Stimulated activated CD4-positive, alpha-beta T cell treated with anti-CD3 and anti-CD28 coated beads, Interleukin-1b, Interleukin-23, amount 100 ng/mL, for 48 hours (primary cell): ENCODE measurements around the gene C1QTNF12.
A peak's percentile ranks its signal among the peaks of the same experiment; 100 is the strongest.

Experiments used
- DNase-seq: peaks from one replicate; pipeline ENCODE4 v3.0.0-alpha.2; 2020

The C1QTNF12 gene

GRCh38 chr1:1226566-1227362, 19.8 kb downstream of the C1QTNF12 start:
- DNase-seq, result no peak

- DNase-seq, result no peak
Observed at GRCh38 chr1:1225913-1226312, 20.6 kb downstream of the C1QTNF12 start.

GRCh38 chr1:1225238-1225845, 21.2 kb downstream of the C1QTNF12 start:
- DNase-seq, result no peak

GRCh38 chr1:1223891-1224290, 22.6 kb downstream of the C1QTNF12 start:
- no peak for DNase-seq

GRCh38 chr1:1223321-1223720, 23.2 kb downstream of the C1QTNF12 start:
- no peak for DNase-seq

GRCh38 chr1:1222575-1223225, 23.8 kb downstream of the C1QTNF12 start:
- DNase-seq, result no peak

- no peak for DNase-seq
Observed at GRCh38 chr1:1221887-1222574, 24.5 kb downstream of the C1QTNF12 start.

- DNase-seq, result no peak
Observed at GRCh38 chr1:1220197-1220596, 26.3 kb downstream of the C1QTNF12 start.

GRCh38 chr1:1219341-1219740, 27.2 kb downstream of the C1QTNF12 start:
- peak; percentile 61 for DNase-seq

- no peak for DNase-seq
Observed at GRCh38 chr1:1218524-1219200, 27.9 kb downstream of the C1QTNF12 start.

- no peak for DNase-seq
Observed at GRCh38 chr1:1217621-1218523, 28.6 kb downstream of the C1QTNF12 start.

- no peak for DNase-seq
Observed at GRCh38 chr1:1216770-1217620, 29.5 kb downstream of the C1QTNF12 start.

- no peak for DNase-seq
Observed at GRCh38 chr1:1215881-1216605, 30.5 kb downstream of the C1QTNF12 start.

- no peak for DNase-seq
Observed at GRCh38 chr1:1215080-1215676, 31.3 kb downstream of the C1QTNF12 start.

GRCh38 chr1:1213345-1214265, 32.9 kb downstream of the C1QTNF12 start, which contains the start of gene TNFRSF4:
TSS of gene TNFRSF4 (minus strand) at chr1:1214153. CDS start at chr1:1214127, 26 bp downstream.
- DNase-seq, result peak; percentile 32

- DNase-seq, result peak; percentile 42
Observed at GRCh38 chr1:1212780-1213344, 33.7 kb downstream of the C1QTNF12 start.

- peak; percentile 4 for DNase-seq
Observed at GRCh38 chr1:1211541-1212441, 34.7 kb downstream of the C1QTNF12 start.
